Measurements from ENCODE around the gene UNCX.
"Not testable (repeated sequence)": the region's sequence is repeated elsewhere in the genome, so short reads cannot be mapped to it uniquely, and the experiment has no call there.

UNCX gene

GRCh38 chr7:1279895-1280294 is 47.2 kb downstream of the UNCX start:
- DNase-seq = not testable (repeated sequence)

GRCh38 chr7:1281068-1281467 is 48.4 kb downstream of the UNCX start:
- DNase-seq = no peak

GRCh38 chr7:1282679-1283078 is 50.0 kb downstream of the UNCX start:
- no peak for DNase-seq

GRCh38 chr7:1283337-1283736 is 50.7 kb downstream of the UNCX start:
- DNase-seq = no peak

GRCh38 chr7:1283941-1284742 is 51.5 kb downstream of the UNCX start:
- DNase-seq = no peak

- DNase-seq = no peak
These were observed 52.2 kb downstream of the UNCX start for GRCh38 chr7:1284743-1285458.

GRCh38 chr7:1285556-1286301 is 53.1 kb downstream of the UNCX start:
- no peak for DNase-seq

Data from activated naive CD4-positive, alpha-beta T cell treated with Interleukin-2 at 50 U/mL for 16 hours (primary cell).